CD4-positive, alpha-beta T cell (primary cell): ENCODE measurements around the gene GNAS-AS1. TPM values are rescaled to one million over a fixed set of nuclear protein-coding genes. Genes with fewer than 3 reads are reported as not detected.
A peak's percentile ranks its signal among the peaks of the same experiment; 100 is the strongest.

Experiments
- ATAC-seq: fragments of 200-7000 bp; cut with Tn5 transposase; one replicate; pipeline ENCODE4 v1.10.0; 2022; ENCODE audit warnings: mild to moderate bottlenecking; ENCODE audit not compliant: poor library complexity
- CTCF ChIA-PET: fragments of 350-600 bp; sonication (Branson Sonifier 250); formaldehyde crosslinking; loops from one replicate; lab custom pipeline; 2021; ENCODE audit warnings: antibody characterized with exemption, inconsistent platforms; lab: Charles Lee
- POLR2A ChIA-PET: fragments of 350-600 bp; sonication (Branson Sonifier 250); formaldehyde crosslinking; loops from one replicate; lab custom pipeline; 2021; ENCODE audit warnings: antibody characterized with exemption, inconsistent platforms; lab: Charles Lee
- DNase-seq, 14 experiments: peaks; one replicate each; pipeline ENCODE4 v3.0.0-alpha.2; 2013 to 2020; ENCODE audit warnings: mixed read lengths in 2 of 14
- H3K27ac ChIP-seq, 2 donors: one replicate each; pipeline versions ENCODE4 v1.5.1 to v1.7.0; 2013; ENCODE audit warnings: low read length in 2 of 2, low read depth in 1 of 2, mild to moderate bottlenecking in 1 of 2
- H3K27me3 ChIP-seq, 2 experiments: 1 replicate in 1 of 2; 2 replicates in 1 of 2; pipeline versions ENCODE4 v1.6.1 to v1.7.0; 2013; ENCODE audit warnings: low read length in 2 of 2, control low read depth in 1 of 2, mild to moderate bottlenecking in 1 of 2, moderate library complexity in 1 of 2; ENCODE audit not compliant: insufficient read depth in 2 of 2, control insufficient read depth in 1 of 2
- H3K36me3 ChIP-seq: one replicate; pipeline ENCODE4 v1.6.1; 2013; ENCODE audit warnings: low read length, control low read depth; ENCODE audit not compliant: insufficient read depth
- H3K4me1 ChIP-seq: one replicate; pipeline ENCODE4 v1.6.1; 2013; ENCODE audit warnings: low read length, control low read depth; ENCODE audit not compliant: insufficient read depth
- H3K4me3 ChIP-seq: one replicate; pipeline ENCODE4 v1.5.1; 2013; ENCODE audit warnings: mild to moderate bottlenecking, low read length, moderate library complexity
- H3K9me3 ChIP-seq, 2 experiments: 1 replicate in 1 of 2; 2 replicates in 1 of 2; pipeline versions ENCODE4 v1.6.1 to v1.7.0; 2013; ENCODE audit warnings: low read length in 2 of 2, mild to moderate bottlenecking in 2 of 2, control low read depth in 1 of 2, moderate library complexity in 1 of 2; ENCODE audit not compliant: control insufficient read depth in 1 of 2, insufficient read depth in 1 of 2
- H3K27ac Mint-ChIP-seq: one replicate; pipeline ENCODE4 v1.8.0; 2020; ENCODE audit warnings: mixed read lengths
- H3K27me3 Mint-ChIP-seq: one replicate; pipeline ENCODE4 v1.8.0; 2021; ENCODE audit warnings: mixed read lengths
- H3K36me3 Mint-ChIP-seq: one replicate; pipeline ENCODE4 v1.8.0; 2021; ENCODE audit warnings: low read depth, mixed read lengths
- H3K4me1 Mint-ChIP-seq: one replicate; pipeline ENCODE4 v1.8.0; 2021; ENCODE audit warnings: low read depth, mixed read lengths
- H3K4me3 Mint-ChIP-seq: one replicate; pipeline ENCODE4 v1.8.0; 2020; ENCODE audit warnings: mild to moderate bottlenecking, mixed read lengths
- H3K9me3 Mint-ChIP-seq: one replicate; pipeline ENCODE4 v1.8.0; 2020; ENCODE audit warnings: mixed read lengths
- intact Hi-C, 2 experiments: fragments of 100-400 bp; cut with DNase I in 1 of 2; cut with micrococcal nuclease in 1 of 2; formaldehyde crosslinking; loops; one replicate each; pipeline versions ENCODE4 v1.15.1 to v1.9.0; 2023 to 2025; cut with DNase I, micrococcal nuclease
- total RNA-seq, 174 experiments: library from RNA in 2 of 174; stranded (reverse) in 2 of 174; gene quantifications; one replicate each; pipeline ENCODE4 v1.2.3 and lab custom pipeline; 2021 to 2026
- TF ChIP-seq, protein P1 (sequence below): fragments of 200-600 bp; IDR thresholded peaks from one replicate; pipeline ENCODE4 v1.8.0; 2022; ENCODE audit warnings: antibody characterized with exemption, mild to moderate bottlenecking

Gene GNAS-AS1
- total RNA-seq, 2 experiments from 2014 or later, result not detected

DNA sequence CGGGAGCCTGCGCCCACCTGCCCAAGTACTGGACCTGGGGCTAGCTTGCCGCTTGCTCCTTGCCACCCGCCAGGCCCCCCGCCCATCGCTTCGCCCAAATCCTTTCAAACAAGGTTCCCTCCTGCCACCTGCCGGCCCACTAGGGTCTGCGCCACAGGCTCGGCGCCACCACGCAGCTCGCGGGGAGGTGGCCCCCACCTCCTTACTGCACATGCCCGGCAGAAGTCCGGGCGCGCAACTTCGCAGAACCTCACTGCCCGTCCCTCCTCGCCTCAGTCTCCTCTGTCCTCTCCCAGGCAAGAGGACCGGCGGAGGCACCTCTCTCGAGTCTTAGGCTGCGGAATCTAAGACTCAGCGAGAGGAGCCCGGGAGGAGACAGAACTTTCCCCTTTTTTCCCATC, 11.2 kb downstream of the GNAS-AS1 start:
- TF ChIP-seq, protein P1, sequence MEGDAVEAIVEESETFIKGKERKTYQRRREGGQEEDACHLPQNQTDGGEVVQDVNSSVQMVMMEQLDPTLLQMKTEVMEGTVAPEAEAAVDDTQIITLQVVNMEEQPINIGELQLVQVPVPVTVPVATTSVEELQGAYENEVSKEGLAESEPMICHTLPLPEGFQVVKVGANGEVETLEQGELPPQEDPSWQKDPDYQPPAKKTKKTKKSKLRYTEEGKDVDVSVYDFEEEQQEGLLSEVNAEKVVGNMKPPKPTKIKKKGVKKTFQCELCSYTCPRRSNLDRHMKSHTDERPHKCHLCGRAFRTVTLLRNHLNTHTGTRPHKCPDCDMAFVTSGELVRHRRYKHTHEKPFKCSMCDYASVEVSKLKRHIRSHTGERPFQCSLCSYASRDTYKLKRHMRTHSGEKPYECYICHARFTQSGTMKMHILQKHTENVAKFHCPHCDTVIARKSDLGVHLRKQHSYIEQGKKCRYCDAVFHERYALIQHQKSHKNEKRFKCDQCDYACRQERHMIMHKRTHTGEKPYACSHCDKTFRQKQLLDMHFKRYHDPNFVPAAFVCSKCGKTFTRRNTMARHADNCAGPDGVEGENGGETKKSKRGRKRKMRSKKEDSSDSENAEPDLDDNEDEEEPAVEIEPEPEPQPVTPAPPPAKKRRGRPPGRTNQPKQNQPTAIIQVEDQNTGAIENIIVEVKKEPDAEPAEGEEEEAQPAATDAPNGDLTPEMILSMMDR, result peak; percentile 20
- POLR2A ChIA-PET, result interaction anchor here (1.1 to 1.4 kb wide), 2 partner anchors 187 to 188 kb away, joined by 4 read pairs; partner anchors contain the start of gene STX16
- DNase-seq, result peak in 12 of 14 experiments; percentile 19 to 68 (median 42)
- no peak overlapping the region for H3K4me3 Mint-ChIP-seq
- H3K27me3 Mint-ChIP-seq, result peaks cover 72% of the 10 kb centered on the region
- H3K9me3 Mint-ChIP-seq, result no peaks in the 10 kb centered on the region
- Histone ChIP-seq H3K27me3 (peaks cover 19 to 26% of the 10 kb centered on the region in 2 experiments), H3K4me1 (peaks cover 11% of the 10 kb centered on the region), H3K4me3 (peak overlapping the region; percentile 19), H3K9me3 (peaks cover 0 to 26% of the 10 kb centered on the region in 2 experiments), H3K36me3 (no peaks in the 10 kb centered on the region), H3K27ac (no peak overlapping the region)
- intact Hi-C loops, result loop anchor here (1.0 to 5.0 kb wide), 3 partner anchors 187 to 602 kb away; partner anchors contain the start of gene STX16 (in 1 of the 2)
- CTCF ChIA-PET, result interaction anchor here (0.7 to 1.8 kb wide), 4 partner anchors 188 to 360 kb away, joined by 3 to 11 read pairs (median 4); partner anchors contain the start of gene STX16
- ATAC-seq, result peak; percentile 64
- no peaks in the 10 kb centered on the region for H3K36me3 Mint-ChIP-seq
- H3K4me1 Mint-ChIP-seq, result peaks cover 5% of the 10 kb centered on the region
- H3K27ac Mint-ChIP-seq, result no peak overlapping the region

DNA sequence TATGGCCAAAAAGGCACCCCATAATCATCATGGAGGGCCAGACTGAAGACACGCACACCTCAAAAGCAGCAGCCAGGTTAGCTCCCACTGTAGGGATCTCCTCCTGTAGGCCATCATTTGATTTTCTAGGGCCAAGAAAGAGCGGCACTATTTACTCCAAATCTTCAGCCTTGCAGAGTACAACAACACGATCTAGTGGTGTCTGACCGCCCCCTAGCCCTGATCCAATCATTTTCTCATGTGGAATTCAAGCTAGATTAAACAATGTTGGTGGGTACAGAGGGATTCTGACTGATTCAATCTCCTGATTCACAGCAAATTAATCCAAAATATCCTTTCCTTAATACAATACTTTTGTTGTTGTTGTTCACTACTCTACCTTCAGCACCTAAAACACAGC, 12.5 kb downstream of the GNAS-AS1 start:
- Histone ChIP-seq H3K36me3 (no peaks in the 10 kb centered on the region), H3K4me3 (no peak overlapping the region), H3K4me1 (peaks cover 11% of the 10 kb centered on the region), H3K9me3 (peaks cover 0 to 26% of the 10 kb centered on the region in 2 experiments), H3K27ac (no peak overlapping the region), H3K27me3 (peaks cover 16 to 30% of the 10 kb centered on the region in 2 experiments)
- TF ChIP-seq, protein P1, result no peak
- Mint-ChIP-seq H3K9me3 (no peaks in the 10 kb centered on the region), H3K4me3 (no peak overlapping the region), H3K4me1 (peaks cover 5% of the 10 kb centered on the region), H3K36me3 (no peaks in the 10 kb centered on the region), H3K27ac (no peak overlapping the region), H3K27me3 (peaks cover 74% of the 10 kb centered on the region)
- ChIA-PET POLR2A (no interaction called here), CTCF (interaction anchor here (1.8 kb wide), 1 partner anchor 357 kb away, joined by 11 read pairs; no protein-coding TSS in a partner anchor)
- ATAC-seq (no peak), DNase-seq (no peak)
- intact Hi-C loops, result loop anchor here (5.0 kb wide), 2 partner anchors 186 to 601 kb away; partner anchors contain the start of gene STX16 (in 1 of the 2)

DNA sequence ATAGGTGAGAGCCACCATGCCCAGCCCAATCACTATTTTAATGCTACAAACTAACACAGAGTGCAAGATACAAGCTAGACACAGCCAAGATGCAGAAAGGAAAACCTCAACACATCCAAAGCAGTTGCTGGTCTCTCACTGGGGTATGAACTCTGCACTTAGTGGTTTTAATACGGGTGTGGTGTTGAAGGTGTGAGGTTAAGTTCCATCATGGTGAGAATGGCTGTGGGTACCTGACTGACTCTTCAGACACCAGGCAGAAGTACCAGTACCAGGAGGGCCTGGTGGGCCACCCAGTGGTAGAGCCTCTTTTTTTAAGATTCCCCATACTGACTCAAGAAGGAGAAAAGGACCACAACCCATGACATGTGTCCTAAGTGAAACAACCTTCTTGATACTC, 13.0 kb downstream of the GNAS-AS1 start:
- Mint-ChIP-seq H3K27ac (no peak overlapping the region), H3K27me3 (peaks cover 74% of the 10 kb centered on the region), H3K9me3 (no peaks in the 10 kb centered on the region), H3K4me1 (peaks cover 5% of the 10 kb centered on the region), H3K4me3 (no peak overlapping the region), H3K36me3 (no peaks in the 10 kb centered on the region)
- peaks cover 0 to 26% of the 10 kb centered on the region in 2 experiments for H3K9me3 ChIP-seq
- H3K4me3 ChIP-seq, result no peak overlapping the region
- ATAC-seq (no peak), DNase-seq (peak in 1 of 14 experiments; percentile 27)
- no peak overlapping the region for H3K27ac ChIP-seq
- H3K27me3 ChIP-seq, result peaks cover 11 to 32% of the 10 kb centered on the region in 2 experiments
- intact Hi-C loops, result loop anchor here (5.0 kb wide), 2 partner anchors 185 to 600 kb away; partner anchors contain the start of gene STX16 (in 1 of the 2)
- TF ChIP-seq, protein P1, result no peak
- no peaks in the 10 kb centered on the region for H3K36me3 ChIP-seq
- ChIA-PET POLR2A (interaction anchor here (0.6 kb wide), 1 partner anchor 968 kb away, joined by 3 read pairs; no protein-coding TSS in a partner anchor), CTCF (no interaction called here)
- H3K4me1 ChIP-seq, result peaks cover 11% of the 10 kb centered on the region
